ENCODE results near the gene SLX4IP. TPM values are rescaled to one million over a fixed set of nuclear protein-coding genes. Genes with fewer than 3 reads are reported as not detected.

SLX4IP gene
- total RNA-seq, 1 experiment from 2014 or later: 11.1 TPM

GRCh38 chr20:10646006-10646405 lies 210.9 kb downstream of the SLX4IP start (continued):
- TF ChIP-seq ZBTB33 (IDR thresholded peaks at IDR 0.05; ENCODE audit: extremely low read depth, insufficient replicate concordance, low read length): no peak
- no peak for TF ChIP-seq SP1 (IDR thresholded peaks at IDR 0.05; ENCODE audit: low read depth)
- TF ChIP-seq SIN3A (IDR thresholded peaks at IDR 0.05; ENCODE audit: low read depth): no peak
- TF ChIP-seq POLR2AphosphoS5 (IDR thresholded peaks at IDR 0.05; ENCODE audit: low read depth, low read length): no peak
- TF ChIP-seq EZH2 (IDR thresholded peaks at IDR 0.05): no peak

GRCh38 chr20:10646886-10647420 lies 211.8 kb downstream of the SLX4IP start:
- BruUV-seq (replicated peaks): no TSS peak
- H3K4me1 ChIP-seq (ENCODE audit: control insufficient read depth in 1 of 2, insufficient read depth in 2 of 2, low read length in 2 of 2): no peaks in the 10 kb centered on the region
- H3K4me2 ChIP-seq (ENCODE audit: low read length): no peak overlapping the region
- CTCF ChIA-PET: no interaction called here
- H3K36me3 ChIP-seq (ENCODE audit: control insufficient read depth in 1 of 2, insufficient read depth in 2 of 2, low read length in 2 of 2): peaks cover 44 to 90% of the 10 kb centered on the region in 2 experiments; a peak in 3 of 4 replicates
- ATAC-seq (no peak), DNase-seq (ENCODE audit: low read depth, low spot score) (no peak)
- no peaks in the 10 kb centered on the region for H3K9me2 ChIP-seq (ENCODE audit: insufficient read depth)
- H3K9me3 ChIP-seq (ENCODE audit: control insufficient read depth in 1 of 2, insufficient read depth in 1 of 2, low read depth in 1 of 2, low read length in 2 of 2): no peaks in the 10 kb centered on the region
- no peak overlapping the region for H3K4me3 ChIP-seq (replicated peaks in 1 of 2; ENCODE audit: low read depth in 1 of 2, low read length in 2 of 2)
- intact Hi-C loops (cut with micrococcal nuclease): loop anchor here (10.0 kb wide), 1 partner anchor 92 kb away; no protein-coding TSS in a partner anchor
- H4K20me1 ChIP-seq (ENCODE audit: insufficient read depth): no peaks in the 10 kb centered on the region
- H2AFZ ChIP-seq (ENCODE audit: low read depth, low read length, poor library complexity, severe bottlenecking): no peak overlapping the region
- no peak overlapping the region for H3K27ac ChIP-seq (ENCODE audit: low read depth, low read length)
- RAD21 ChIA-PET (ENCODE audit: low non-redundant PET in 1 of 2, low total read pairs in 2 of 2, uncharacterized antibody in 2 of 2, unreplicated experiment in 2 of 2): no interaction called here
- no peak overlapping the region for H3K9ac ChIP-seq (ENCODE audit: low read length)
- no peaks in the 10 kb centered on the region for H3K79me2 ChIP-seq (ENCODE audit: insufficient read depth, low read length)
- TF ChIP-seq CBX3 (IDR thresholded peaks at IDR 0.05; ENCODE audit: low read depth): no peak
- TF ChIP-seq CEBPB (IDR thresholded peaks at IDR 0.05; ENCODE audit: low read depth): no peak
- no peak for TF ChIP-seq SP1 (IDR thresholded peaks at IDR 0.05; ENCODE audit: low read depth)
- TF ChIP-seq EGR1 (IDR thresholded peaks at IDR 0.05; ENCODE audit: low read depth): no peak
- TF ChIP-seq POLR2A (IDR thresholded peaks at IDR 0.05; ENCODE audit: borderline replicate concordance, extremely low read depth, insufficient read depth, insufficient read length): no peak
- POLR2A ChIA-PET: no interaction called here
- H3K27me3 ChIP-seq (ENCODE audit: insufficient read depth, low read length): no peaks in the 10 kb centered on the region

All from HCT116 (cell line).